Measurements from ENCODE around the gene UPK3BL2.
"Not testable (repeated sequence)": the region's sequence is repeated elsewhere in the genome, so short reads cannot be mapped to it uniquely, and the experiment has no call there.

DNA sequence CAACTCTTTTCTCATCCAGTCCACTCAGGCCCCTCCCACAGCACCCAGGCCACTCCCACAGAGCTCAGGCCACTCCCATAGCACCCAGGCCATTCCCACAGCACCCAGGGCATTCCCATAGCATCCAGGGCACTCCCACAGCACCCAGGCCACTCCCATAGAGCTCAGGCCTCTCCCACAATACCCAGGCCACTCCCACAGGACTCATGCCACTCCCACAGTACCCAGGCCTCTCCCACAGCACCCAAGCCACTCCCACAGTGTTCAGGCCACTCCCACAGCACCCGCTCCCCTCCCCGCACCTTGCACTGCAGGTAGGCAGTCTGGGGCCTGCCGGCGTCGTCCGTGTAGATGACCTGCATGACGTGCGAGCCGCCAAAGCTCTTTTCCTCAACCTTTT is 46.4 kb upstream of the UPK3BL2 start:
- TF ChIP-seq, protein P1, sequence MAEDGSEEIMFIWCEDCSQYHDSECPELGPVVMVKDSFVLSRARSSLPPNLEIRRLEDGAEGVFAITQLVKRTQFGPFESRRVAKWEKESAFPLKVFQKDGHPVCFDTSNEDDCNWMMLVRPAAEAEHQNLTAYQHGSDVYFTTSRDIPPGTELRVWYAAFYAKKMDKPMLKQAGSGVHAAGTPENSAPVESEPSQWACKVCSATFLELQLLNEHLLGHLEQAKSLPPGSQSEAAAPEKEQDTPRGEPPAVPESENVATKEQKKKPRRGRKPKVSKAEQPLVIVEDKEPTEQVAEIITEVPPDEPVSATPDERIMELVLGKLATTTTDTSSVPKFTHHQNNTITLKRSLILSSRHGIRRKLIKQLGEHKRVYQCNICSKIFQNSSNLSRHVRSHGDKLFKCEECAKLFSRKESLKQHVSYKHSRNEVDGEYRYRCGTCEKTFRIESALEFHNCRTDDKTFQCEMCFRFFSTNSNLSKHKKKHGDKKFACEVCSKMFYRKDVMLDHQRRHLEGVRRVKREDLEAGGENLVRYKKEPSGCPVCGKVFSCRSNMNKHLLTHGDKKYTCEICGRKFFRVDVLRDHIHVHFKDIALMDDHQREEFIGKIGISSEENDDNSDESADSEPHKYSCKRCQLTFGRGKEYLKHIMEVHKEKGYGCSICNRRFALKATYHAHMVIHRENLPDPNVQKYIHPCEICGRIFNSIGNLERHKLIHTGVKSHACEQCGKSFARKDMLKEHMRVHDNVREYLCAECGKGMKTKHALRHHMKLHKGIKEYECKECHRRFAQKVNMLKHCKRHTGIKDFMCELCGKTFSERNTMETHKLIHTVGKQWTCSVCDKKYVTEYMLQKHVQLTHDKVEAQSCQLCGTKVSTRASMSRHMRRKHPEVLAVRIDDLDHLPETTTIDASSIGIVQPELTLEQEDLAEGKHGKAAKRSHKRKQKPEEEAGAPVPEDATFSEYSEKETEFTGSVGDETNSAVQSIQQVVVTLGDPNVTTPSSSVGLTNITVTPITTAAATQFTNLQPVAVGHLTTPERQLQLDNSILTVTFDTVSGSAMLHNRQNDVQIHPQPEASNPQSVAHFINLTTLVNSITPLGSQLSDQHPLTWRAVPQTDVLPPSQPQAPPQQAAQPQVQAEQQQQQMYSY (CRISPR knock-in tag; IDR thresholded peaks at IDR 0.05), result not testable (repeated sequence)
- TF ChIP-seq, protein P2, sequence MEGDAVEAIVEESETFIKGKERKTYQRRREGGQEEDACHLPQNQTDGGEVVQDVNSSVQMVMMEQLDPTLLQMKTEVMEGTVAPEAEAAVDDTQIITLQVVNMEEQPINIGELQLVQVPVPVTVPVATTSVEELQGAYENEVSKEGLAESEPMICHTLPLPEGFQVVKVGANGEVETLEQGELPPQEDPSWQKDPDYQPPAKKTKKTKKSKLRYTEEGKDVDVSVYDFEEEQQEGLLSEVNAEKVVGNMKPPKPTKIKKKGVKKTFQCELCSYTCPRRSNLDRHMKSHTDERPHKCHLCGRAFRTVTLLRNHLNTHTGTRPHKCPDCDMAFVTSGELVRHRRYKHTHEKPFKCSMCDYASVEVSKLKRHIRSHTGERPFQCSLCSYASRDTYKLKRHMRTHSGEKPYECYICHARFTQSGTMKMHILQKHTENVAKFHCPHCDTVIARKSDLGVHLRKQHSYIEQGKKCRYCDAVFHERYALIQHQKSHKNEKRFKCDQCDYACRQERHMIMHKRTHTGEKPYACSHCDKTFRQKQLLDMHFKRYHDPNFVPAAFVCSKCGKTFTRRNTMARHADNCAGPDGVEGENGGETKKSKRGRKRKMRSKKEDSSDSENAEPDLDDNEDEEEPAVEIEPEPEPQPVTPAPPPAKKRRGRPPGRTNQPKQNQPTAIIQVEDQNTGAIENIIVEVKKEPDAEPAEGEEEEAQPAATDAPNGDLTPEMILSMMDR (IDR thresholded peaks at IDR 0.05), result not testable (repeated sequence)
- not testable (repeated sequence) for TF ChIP-seq GTF2I (CRISPR knock-in tag; conservative IDR thresholded peaks at IDR 0.05); CREB1 (CRISPR knock-in tag; IDR thresholded peaks at IDR 0.05); FOXJ3 (CRISPR knock-in tag; IDR thresholded peaks at IDR 0.05; ENCODE audit: borderline replicate concordance)
